ENCODE data around the gene SCMH1.

- TF ChIP-seq SPI1 (IDR thresholded peaks at IDR 0.05; ENCODE audit: low read depth, low read length) (no peak), TAF1 (IDR thresholded peaks at IDR 0.05; ENCODE audit: low read depth, low read length) (no peak), POLR2A (IDR thresholded peaks at IDR 0.05; ENCODE audit: low read depth, low read length) (no peak), POLR2AphosphoS5 (IDR thresholded peaks at IDR 0.05; ENCODE audit: low read depth, low read length) (no peak), POU2F2 (IDR thresholded peaks at IDR 0.05; ENCODE audit: low read depth, low read length) (no peak), PAX5 (IDR thresholded peaks at IDR 0.05; ENCODE audit: insufficient read depth, low read length, severe bottlenecking) (no peak)
Measured at GRCh38 chr1:41275831-41276230, 33.7 kb upstream of the SCMH1 start.
